Bronchial epithelial cell (primary cell): ENCODE measurements around the gene RGS16. TPM values are rescaled to one million over a fixed set of nuclear protein-coding genes. Genes with fewer than 3 reads are reported as not detected.
A peak's percentile ranks its signal among the peaks of the same experiment; 100 is the strongest.

Experiments used
- DNase-seq: peaks from one replicate; pipeline ENCODE4 v3.0.0-alpha.2; 2010; ENCODE audit warnings: low read depth
- FAIRE-seq: peaks from 2 replicates; lab custom pipeline; 2011; peaks lifted over from hg19 to GRCh38; lab: Jason Lieb, UNC
- H3K27me3 ChIP-seq: 2 replicates; pipeline ENCODE4 v1.5.1; 2011; ENCODE audit warnings: low read length; ENCODE audit not compliant: control insufficient read depth, insufficient read depth
- H3K36me3 ChIP-seq: 2 replicates; pipeline ENCODE4 v1.5.1; 2011; ENCODE audit warnings: low read length; ENCODE audit not compliant: control insufficient read depth, insufficient read depth
- H3K4me3 ChIP-seq: 2 replicates; pipeline ENCODE4 v1.5.1; 2011; ENCODE audit warnings: mild to moderate bottlenecking, low read depth, low read length, control low read depth
- CTCF ChIP-seq: IDR thresholded peaks from 2 replicates; pipeline ENCODE4 v1.5.1; 2011; ENCODE audit warnings: mild to moderate bottlenecking, moderate library complexity, low read length, control low read depth, inconsistent platforms; ENCODE audit not compliant: insufficient read depth, severe bottlenecking
- total RNA-seq: library from RNA; depleted of rRNA; stranded (reverse); fragments of >200 nt; gene quantifications from 2 replicates; pipeline ENCODE4 v1.2.1, GENCODE V29; 2014

RGS16 gene
- total RNA-seq, 1 donor from 2014 or later, result 3.7 TPM

DNA sequence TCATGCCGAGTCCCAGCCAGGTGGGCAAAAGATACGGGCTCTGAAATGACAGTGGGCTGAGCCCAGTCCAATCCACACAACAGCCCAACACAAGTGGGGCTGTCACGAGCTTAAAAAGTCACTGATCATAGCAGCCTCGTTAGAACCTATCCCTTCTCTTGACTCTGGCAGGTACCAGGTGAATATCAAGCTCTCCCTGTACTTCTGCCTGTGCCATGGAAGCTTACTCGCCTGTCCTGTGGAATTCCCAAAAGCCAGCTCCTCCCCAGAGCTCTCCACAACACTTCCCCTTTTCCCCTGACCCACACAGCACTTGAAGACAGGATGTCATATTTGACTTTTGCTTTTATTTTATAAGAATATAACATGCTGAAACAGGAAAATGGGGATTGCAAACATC, 5.9 kb downstream of the RGS16 start:
- FAIRE-seq (no peak), DNase-seq (peak; percentile 44)
- H3K27me3 ChIP-seq, result no peaks in the 10 kb centered on the region
- H3K4me3 ChIP-seq, result no peak overlapping the region
- no peak for TF ChIP-seq CTCF
- peaks cover 11% of the 10 kb centered on the region for H3K36me3 ChIP-seq

- H3K36me3 ChIP-seq, result peaks cover 11% of the 10 kb centered on the region
- no peak overlapping the region for H3K4me3 ChIP-seq
- H3K27me3 ChIP-seq, result no peaks in the 10 kb centered on the region
- no peak for TF ChIP-seq CTCF
- no peak for FAIRE-seq
- DNase-seq, result no peak
Observed at GRCh38 chr1:182596934-182597333, 7.3 kb downstream of the RGS16 start.

DNA sequence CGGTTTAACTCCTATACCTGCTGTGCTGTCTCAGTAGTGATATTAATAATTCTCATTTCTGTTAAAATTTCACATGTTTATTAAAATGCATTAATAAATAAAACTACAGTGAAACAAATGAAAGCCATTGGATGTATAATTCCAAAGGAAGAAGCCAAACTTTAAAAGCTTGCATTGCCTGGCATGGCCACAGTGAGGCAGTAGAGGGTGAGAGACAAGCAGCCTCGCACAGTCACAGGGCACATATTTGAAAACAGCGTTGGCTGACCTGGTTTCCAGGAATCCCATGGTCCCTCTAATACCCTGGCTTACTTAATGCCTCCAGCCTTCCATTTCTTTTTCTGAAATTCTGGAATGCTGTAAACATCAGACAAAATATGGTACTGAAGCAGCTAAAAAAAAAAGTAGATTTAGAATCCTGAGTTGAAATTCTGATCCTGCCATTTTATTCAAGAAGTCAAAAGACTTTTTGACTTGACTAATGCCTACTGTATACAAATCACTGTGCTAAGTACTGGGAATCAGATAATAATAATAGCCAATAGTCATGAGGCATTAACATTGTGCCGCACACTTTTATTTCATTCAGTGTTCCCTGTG, 8.4 kb downstream of the RGS16 start:
- Histone ChIP-seq H3K36me3 (peaks cover 5% of the 10 kb centered on the region), H3K27me3 (no peaks in the 10 kb centered on the region), H3K4me3 (no peak overlapping the region)
- peak; percentile 81 for TF ChIP-seq CTCF
- DNase-seq (peak; percentile 58), FAIRE-seq (no peak)

DNA sequence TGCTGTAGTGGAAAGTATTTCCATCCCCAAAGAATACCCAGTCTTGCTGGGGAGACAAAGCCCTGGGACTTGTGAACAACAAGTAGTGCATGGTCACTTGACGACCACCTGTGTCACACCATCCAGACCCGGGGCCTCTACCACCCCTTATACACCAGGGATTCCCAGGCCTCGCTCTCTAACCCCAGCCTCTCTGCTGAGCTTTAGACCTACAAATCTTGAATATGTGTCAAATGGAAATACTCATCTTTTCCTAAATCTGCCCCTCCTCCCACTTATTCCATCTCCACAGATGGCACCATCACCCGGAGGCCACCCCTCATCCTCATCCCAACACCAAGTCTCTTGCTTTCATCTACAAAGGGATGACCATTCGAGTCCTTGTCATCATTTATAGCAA, 14.3 kb downstream of the RGS16 start:
- FAIRE-seq (no peak), DNase-seq (no peak)
- Histone ChIP-seq H3K4me3 (no peak overlapping the region), H3K36me3 (no peaks in the 10 kb centered on the region), H3K27me3 (no peaks in the 10 kb centered on the region)
- no peak for TF ChIP-seq CTCF

DNA sequence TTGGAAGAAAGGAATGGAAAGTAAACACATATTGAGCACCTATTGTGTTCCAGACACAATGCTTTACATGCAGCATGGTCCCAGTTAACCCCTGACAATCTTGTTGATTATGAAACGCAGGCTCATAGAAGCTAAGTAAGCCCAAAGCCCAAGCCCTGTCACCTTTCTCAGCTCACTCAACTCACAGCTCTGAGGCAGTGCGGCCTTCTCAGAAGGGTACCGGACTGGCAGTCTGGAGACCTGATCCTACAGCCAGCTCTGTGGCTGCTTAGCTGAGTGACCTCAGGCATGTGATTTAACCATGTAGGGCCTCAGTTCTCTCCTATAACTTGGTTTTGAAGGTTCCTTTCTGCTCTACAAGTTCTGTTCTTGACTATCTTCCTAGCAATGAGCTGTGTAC, 14.7 kb downstream of the RGS16 start:
- no peak for FAIRE-seq
- TF ChIP-seq CTCF, result no peak

More for the DNA sequence above, 14.7 kb downstream of the RGS16 start:
- Histone ChIP-seq H3K36me3 (no peaks in the 10 kb centered on the region), H3K4me3 (no peak overlapping the region), H3K27me3 (no peaks in the 10 kb centered on the region)
- DNase-seq, result no peak
